ENCODE results near the gene TACC2.

Gene TACC2

GRCh38 chr10:122157451-122157850, 168.5 kb downstream of the TACC2 start:
- ChIA-PET CTCF (interaction anchor here (1.0 to 3.5 kb wide), 2 partner anchors 15 to 22 kb away, joined by 3 to 18 read pairs; no protein-coding TSS in a partner anchor), POLR2A (no interaction called here)
- DNase-seq (ENCODE audit: low read depth, low spot score): no peak
- H3K4me3 ChIP-seq (ENCODE audit: low read depth, low read length): no peak overlapping the region
- TF ChIP-seq CTCF (IDR thresholded peaks at IDR 0.05; ENCODE audit: insufficient read depth, low read length, missing control alignments): no peak

- CTCF ChIA-PET: interaction anchor here (1.2 to 3.5 kb wide), 2 partner anchors 16 to 141 kb away, joined by 4 to 18 read pairs; no protein-coding TSS in a partner anchor
- POLR2A ChIA-PET: no interaction called here
Measured at GRCh38 chr10:122158362-122158761, 169.4 kb downstream of the TACC2 start.

GRCh38 chr10:122159141-122159970, 170.4 kb downstream of the TACC2 start:
- DNase-seq (ENCODE audit: low read depth, low spot score): no peak
- TF ChIP-seq CTCF (IDR thresholded peaks at IDR 0.05; ENCODE audit: insufficient read depth, low read length, missing control alignments): no peak
- no peak overlapping the region for H3K4me3 ChIP-seq (ENCODE audit: low read depth, low read length)
- POLR2A ChIA-PET: interaction anchor here (1.0 kb wide), 1 partner anchor 9 kb away, joined by 3 read pairs; no protein-coding TSS in a partner anchor
- CTCF ChIA-PET: interaction anchor here (0.9 to 3.5 kb wide), 3 partner anchors 17 to 140 kb away, joined by 3 to 18 read pairs (median 4); no protein-coding TSS in a partner anchor

More at GRCh38 chr10:122158362-122158761, 169.4 kb downstream of the TACC2 start:
- TF ChIP-seq CTCF (IDR thresholded peaks at IDR 0.05; ENCODE audit: insufficient read depth, low read length, missing control alignments): no peak
- no peak overlapping the region for H3K4me3 ChIP-seq (ENCODE audit: low read depth, low read length)
- no peak for DNase-seq (ENCODE audit: low read depth, low spot score)

- TF ChIP-seq CTCF (IDR thresholded peaks at IDR 0.05; ENCODE audit: insufficient read depth, low read length, missing control alignments): no peak
- no peak for DNase-seq (ENCODE audit: low read depth, low spot score)
- no peak overlapping the region for H3K4me3 ChIP-seq (ENCODE audit: low read depth, low read length)
- ChIA-PET CTCF (interaction anchor here (1.0 to 3.4 kb wide), 7 partner anchors 10 to 107 kb away, joined by 3 to 18 read pairs (median 5); no protein-coding TSS in a partner anchor), POLR2A (no interaction called here)
Measured at GRCh38 chr10:122161795-122162194, 172.8 kb downstream of the TACC2 start.

- TF ChIP-seq CTCF (IDR thresholded peaks at IDR 0.05; ENCODE audit: insufficient read depth, low read length, missing control alignments): peak; percentile 22
- no peak for DNase-seq (ENCODE audit: low read depth, low spot score)
- peak overlapping the region; percentile 57 for H3K4me3 ChIP-seq (ENCODE audit: low read depth, low read length)
- CTCF ChIA-PET: interaction anchor here (0.7 to 3.4 kb wide), 7 partner anchors 9 to 35 kb away, joined by 3 to 18 read pairs (median 5); no protein-coding TSS in a partner anchor
- POLR2A ChIA-PET: no interaction called here
Measured at GRCh38 chr10:122162671-122163173, 173.8 kb downstream of the TACC2 start.
